Measurements from ENCODE around the gene ITPR2.

ITPR2 gene

GRCh38 chr12:26717757-26718156 is 115.2 kb downstream of the ITPR2 start:
- Mint-ChIP-seq H3K27me3 (no peaks in the 10 kb centered on the region), H3K4me1 (ENCODE audit: low read depth) (no peaks in the 10 kb centered on the region), H3K36me3 (ENCODE audit: low read depth) (peaks cover 52% of the 10 kb centered on the region), H3K4me3 (no peak overlapping the region), H3K27ac (no peak overlapping the region), H3K9me3 (no peaks in the 10 kb centered on the region)
- no peak for DNase-seq

- Mint-ChIP-seq H3K36me3 (ENCODE audit: low read depth) (peaks cover 50% of the 10 kb centered on the region), H3K4me1 (ENCODE audit: low read depth) (peaks cover 3% of the 10 kb centered on the region), H3K4me3 (no peak overlapping the region), H3K27me3 (no peaks in the 10 kb centered on the region), H3K9me3 (no peaks in the 10 kb centered on the region), H3K27ac (no peak overlapping the region)
- DNase-seq: no peak
Observed at GRCh38 chr12:26715232-26715631, 117.8 kb downstream of the ITPR2 start.

- Mint-ChIP-seq H3K27me3 (no peaks in the 10 kb centered on the region), H3K27ac (no peak overlapping the region), H3K4me1 (ENCODE audit: low read depth) (peaks cover 3% of the 10 kb centered on the region), H3K9me3 (no peaks in the 10 kb centered on the region), H3K36me3 (ENCODE audit: low read depth) (peaks cover 54% of the 10 kb centered on the region), H3K4me3 (no peak overlapping the region)
- DNase-seq: no peak
Observed at GRCh38 chr12:26713885-26714383, 119.1 kb downstream of the ITPR2 start.

GRCh38 chr12:26712892-26713291 is 120.1 kb downstream of the ITPR2 start:
- H3K27me3 Mint-ChIP-seq: no peaks in the 10 kb centered on the region
- no peak overlapping the region for H3K4me3 Mint-ChIP-seq
- H3K27ac Mint-ChIP-seq: no peak overlapping the region
- peaks cover 3% of the 10 kb centered on the region for H3K9me3 Mint-ChIP-seq
- no peak for DNase-seq
- peaks cover 3% of the 10 kb centered on the region for H3K4me1 Mint-ChIP-seq (ENCODE audit: low read depth)
- H3K36me3 Mint-ChIP-seq (ENCODE audit: low read depth): peaks cover 60% of the 10 kb centered on the region

GRCh38 chr12:26711569-26711968 is 121.4 kb downstream of the ITPR2 start:
- peaks cover 3% of the 10 kb centered on the region for H3K4me1 Mint-ChIP-seq (ENCODE audit: low read depth)
- no peak overlapping the region for H3K27ac Mint-ChIP-seq
- H3K36me3 Mint-ChIP-seq (ENCODE audit: low read depth): peaks cover 58% of the 10 kb centered on the region
- DNase-seq: no peak
- H3K9me3 Mint-ChIP-seq: peaks cover 3% of the 10 kb centered on the region
- no peaks in the 10 kb centered on the region for H3K27me3 Mint-ChIP-seq
- H3K4me3 Mint-ChIP-seq: no peak overlapping the region

- no peak for DNase-seq
- Mint-ChIP-seq H3K27ac (no peak overlapping the region), H3K4me1 (ENCODE audit: low read depth) (peaks cover 3% of the 10 kb centered on the region), H3K9me3 (peaks cover 3% of the 10 kb centered on the region), H3K27me3 (no peaks in the 10 kb centered on the region), H3K4me3 (no peak overlapping the region), H3K36me3 (ENCODE audit: low read depth) (peaks cover 55% of the 10 kb centered on the region)
Observed at GRCh38 chr12:26711072-26711471, 121.9 kb downstream of the ITPR2 start.

GRCh38 chr12:26705851-26706250 is 127.1 kb downstream of the ITPR2 start:
- Mint-ChIP-seq H3K4me3 (no peak overlapping the region), H3K4me1 (ENCODE audit: low read depth) (no peaks in the 10 kb centered on the region), H3K27me3 (no peaks in the 10 kb centered on the region), H3K27ac (no peak overlapping the region), H3K36me3 (ENCODE audit: low read depth) (peaks cover 19% of the 10 kb centered on the region), H3K9me3 (peaks cover 3% of the 10 kb centered on the region)
- DNase-seq: no peak

- no peak overlapping the region for H3K4me3 Mint-ChIP-seq
- no peaks in the 10 kb centered on the region for H3K27me3 Mint-ChIP-seq
- H3K27ac Mint-ChIP-seq: no peak overlapping the region
Observed at GRCh38 chr12:26704684-26705460, 128.1 kb downstream of the ITPR2 start.

GRCh38 chr12:26704214-26704613 is 128.8 kb downstream of the ITPR2 start:
- Mint-ChIP-seq H3K9me3 (peaks cover 3% of the 10 kb centered on the region), H3K4me1 (ENCODE audit: low read depth) (no peaks in the 10 kb centered on the region)

More at GRCh38 chr12:26704684-26705460, 128.1 kb downstream of the ITPR2 start:
- Mint-ChIP-seq H3K36me3 (ENCODE audit: low read depth) (peaks cover 17% of the 10 kb centered on the region), H3K4me1 (ENCODE audit: low read depth) (no peaks in the 10 kb centered on the region), H3K9me3 (peaks cover 3% of the 10 kb centered on the region)
- DNase-seq: no peak

GRCh38 chr12:26702741-26703140 is 130.3 kb downstream of the ITPR2 start:
- H3K9me3 Mint-ChIP-seq: no peaks in the 10 kb centered on the region
- no peak for DNase-seq

More at GRCh38 chr12:26704214-26704613, 128.8 kb downstream of the ITPR2 start:
- Mint-ChIP-seq H3K4me3 (no peak overlapping the region), H3K36me3 (ENCODE audit: low read depth) (peaks cover 15% of the 10 kb centered on the region), H3K27ac (no peak overlapping the region), H3K27me3 (no peaks in the 10 kb centered on the region)
- DNase-seq: no peak

GRCh38 chr12:26701604-26702215 is 131.3 kb downstream of the ITPR2 start:
- no peak for DNase-seq
- Mint-ChIP-seq H3K4me1 (ENCODE audit: low read depth) (peaks cover 4% of the 10 kb centered on the region), H3K27ac (no peak overlapping the region), H3K4me3 (no peak overlapping the region), H3K9me3 (no peaks in the 10 kb centered on the region), H3K27me3 (no peaks in the 10 kb centered on the region), H3K36me3 (ENCODE audit: low read depth) (peaks cover 25% of the 10 kb centered on the region)

More at GRCh38 chr12:26702741-26703140, 130.3 kb downstream of the ITPR2 start:
- no peaks in the 10 kb centered on the region for H3K27me3 Mint-ChIP-seq
- peaks cover 4% of the 10 kb centered on the region for H3K4me1 Mint-ChIP-seq (ENCODE audit: low read depth)
- H3K27ac Mint-ChIP-seq: no peak overlapping the region
- H3K36me3 Mint-ChIP-seq (ENCODE audit: low read depth): peaks cover 19% of the 10 kb centered on the region
- no peak overlapping the region for H3K4me3 Mint-ChIP-seq

GRCh38 chr12:26700430-26700829 is 132.6 kb downstream of the ITPR2 start:
- no peaks in the 10 kb centered on the region for H3K27me3 Mint-ChIP-seq
- peaks cover 4% of the 10 kb centered on the region for H3K4me1 Mint-ChIP-seq (ENCODE audit: low read depth)
- H3K4me3 Mint-ChIP-seq: no peak overlapping the region
- no peak for DNase-seq
- no peaks in the 10 kb centered on the region for H3K9me3 Mint-ChIP-seq
- H3K36me3 Mint-ChIP-seq (ENCODE audit: low read depth): peaks cover 38% of the 10 kb centered on the region
- no peak overlapping the region for H3K27ac Mint-ChIP-seq

GRCh38 chr12:26699237-26699636 is 133.8 kb downstream of the ITPR2 start:
- Mint-ChIP-seq H3K4me3 (no peak overlapping the region), H3K27ac (no peak overlapping the region), H3K9me3 (no peaks in the 10 kb centered on the region), H3K36me3 (ENCODE audit: low read depth) (peaks cover 50% of the 10 kb centered on the region), H3K4me1 (ENCODE audit: low read depth) (peaks cover 4% of the 10 kb centered on the region), H3K27me3 (no peaks in the 10 kb centered on the region)
- DNase-seq: no peak

GRCh38 chr12:26698186-26698585 is 134.8 kb downstream of the ITPR2 start:
- DNase-seq: no peak
- Mint-ChIP-seq H3K36me3 (ENCODE audit: low read depth) (peaks cover 57% of the 10 kb centered on the region), H3K4me1 (ENCODE audit: low read depth) (peaks cover 4% of the 10 kb centered on the region), H3K4me3 (no peak overlapping the region), H3K27ac (no peak overlapping the region), H3K27me3 (no peaks in the 10 kb centered on the region), H3K9me3 (no peaks in the 10 kb centered on the region)

GRCh38 chr12:26697217-26697616 is 135.8 kb downstream of the ITPR2 start:
- H3K9me3 Mint-ChIP-seq: no peaks in the 10 kb centered on the region
- no peak for DNase-seq
- no peak overlapping the region for H3K4me3 Mint-ChIP-seq
- H3K27ac Mint-ChIP-seq: no peak overlapping the region
- peaks cover 64% of the 10 kb centered on the region for H3K36me3 Mint-ChIP-seq (ENCODE audit: low read depth)
- H3K4me1 Mint-ChIP-seq (ENCODE audit: low read depth): peaks cover 4% of the 10 kb centered on the region
- no peaks in the 10 kb centered on the region for H3K27me3 Mint-ChIP-seq
